Hypothalamus (tissue), 51 donors: ENCODE measurements around the gene RTP1.
"Not testable (repeated sequence)": the region's sequence is repeated elsewhere in the genome, so short reads cannot be mapped to it uniquely, and the experiment has no call there.

Source experiments
- DNase-seq, 51 donors: peaks; one replicate each; lab custom pipeline; 2025; lab: John Stamatoyannopoulos, UW

Gene RTP1, protein sequence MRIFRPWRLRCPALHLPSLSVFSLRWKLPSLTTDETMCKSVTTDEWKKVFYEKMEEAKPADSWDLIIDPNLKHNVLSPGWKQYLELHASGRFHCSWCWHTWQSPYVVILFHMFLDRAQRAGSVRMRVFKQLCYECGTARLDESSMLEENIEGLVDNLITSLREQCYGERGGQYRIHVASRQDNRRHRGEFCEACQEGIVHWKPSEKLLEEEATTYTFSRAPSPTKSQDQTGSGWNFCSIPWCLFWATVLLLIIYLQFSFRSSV

DNA sequence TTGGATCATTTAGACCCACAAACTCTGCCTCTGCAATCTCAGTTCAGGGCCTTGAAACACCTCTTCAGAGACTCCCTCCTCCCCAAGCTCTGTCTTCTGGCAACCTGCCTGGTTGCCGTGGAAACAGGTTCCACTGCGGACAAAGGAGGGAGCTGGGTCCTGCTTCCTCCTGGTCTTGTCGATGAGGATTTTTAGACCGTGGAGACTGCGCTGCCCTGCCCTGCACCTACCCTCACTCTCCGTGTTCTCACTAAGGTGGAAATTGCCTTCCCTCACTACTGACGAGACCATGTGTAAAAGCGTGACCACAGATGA is at the start of gene RTP1:
Gene RTP1 (plus strand): TSS at position 152 of the 315 bp plus-strand sequence. CDS start 30 bp downstream, at position 182.
- DNase-seq, result peak in 24 of 51 donors; percentile 3 to 56 (median 20)

DNA sequence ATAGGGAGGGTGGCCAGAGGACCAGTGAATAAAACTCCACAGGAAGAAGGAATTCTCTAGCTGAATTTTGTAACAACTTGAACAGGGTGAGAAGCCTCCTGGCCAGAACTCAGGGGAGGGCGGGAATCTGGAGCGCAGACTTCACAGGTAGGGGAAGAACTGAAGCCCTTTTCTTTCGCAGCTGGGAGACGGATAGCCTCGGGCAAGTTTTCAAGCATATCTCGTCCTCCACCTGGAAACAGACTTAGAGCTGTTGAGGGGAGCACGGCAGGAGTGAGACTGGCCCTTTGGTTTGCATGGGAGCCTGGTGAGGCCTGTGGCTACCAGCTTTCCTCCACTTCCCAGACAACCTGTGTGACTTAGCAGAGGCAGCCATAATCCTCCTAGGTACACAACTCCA is 47.1 kb upstream of the RTP1 start:
- DNase-seq, result no peak

DNA sequence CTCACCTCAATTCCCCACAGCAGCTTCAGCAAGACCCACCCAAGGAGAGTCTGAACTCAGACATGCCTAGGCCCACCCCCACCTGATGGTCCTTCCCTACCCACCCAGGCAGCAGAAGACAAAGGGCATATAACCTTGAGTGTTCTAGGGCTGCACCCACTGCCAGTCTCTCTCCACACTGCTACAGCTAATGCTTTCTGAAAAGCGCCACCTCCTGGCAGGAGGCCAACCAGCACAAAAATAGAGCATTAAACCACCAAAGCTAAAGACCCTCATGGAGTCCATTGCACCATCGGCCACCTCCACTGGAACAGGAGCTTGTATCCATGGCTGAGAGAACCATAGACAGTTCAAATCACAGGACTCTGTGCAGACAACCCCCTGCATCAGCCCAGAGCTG is 46.7 kb upstream of the RTP1 start:
- peak in 1 of 51 donors; percentile 5 for DNase-seq

DNA sequence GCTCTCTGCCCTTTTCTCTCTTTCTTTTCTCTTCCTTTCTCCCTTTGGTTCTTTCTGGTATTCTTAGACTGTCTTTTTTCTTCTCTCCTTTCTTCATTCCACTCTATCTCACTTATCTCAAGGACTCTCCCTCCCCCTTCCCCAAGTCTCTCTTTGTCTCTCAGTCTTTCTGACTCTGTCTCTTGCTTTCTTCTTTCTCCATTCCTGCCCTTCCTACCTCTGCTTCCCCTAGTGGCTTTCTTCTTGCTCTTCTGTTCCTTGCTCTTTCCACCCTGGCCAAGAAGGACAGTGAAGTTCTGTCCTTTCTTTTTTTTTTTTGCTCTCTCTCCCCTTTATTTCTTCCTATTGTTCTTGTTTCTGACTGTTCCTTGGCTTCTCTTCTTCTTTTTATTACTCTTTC is 35.7 kb upstream of the RTP1 start:
- DNase-seq, result no peak

DNA sequence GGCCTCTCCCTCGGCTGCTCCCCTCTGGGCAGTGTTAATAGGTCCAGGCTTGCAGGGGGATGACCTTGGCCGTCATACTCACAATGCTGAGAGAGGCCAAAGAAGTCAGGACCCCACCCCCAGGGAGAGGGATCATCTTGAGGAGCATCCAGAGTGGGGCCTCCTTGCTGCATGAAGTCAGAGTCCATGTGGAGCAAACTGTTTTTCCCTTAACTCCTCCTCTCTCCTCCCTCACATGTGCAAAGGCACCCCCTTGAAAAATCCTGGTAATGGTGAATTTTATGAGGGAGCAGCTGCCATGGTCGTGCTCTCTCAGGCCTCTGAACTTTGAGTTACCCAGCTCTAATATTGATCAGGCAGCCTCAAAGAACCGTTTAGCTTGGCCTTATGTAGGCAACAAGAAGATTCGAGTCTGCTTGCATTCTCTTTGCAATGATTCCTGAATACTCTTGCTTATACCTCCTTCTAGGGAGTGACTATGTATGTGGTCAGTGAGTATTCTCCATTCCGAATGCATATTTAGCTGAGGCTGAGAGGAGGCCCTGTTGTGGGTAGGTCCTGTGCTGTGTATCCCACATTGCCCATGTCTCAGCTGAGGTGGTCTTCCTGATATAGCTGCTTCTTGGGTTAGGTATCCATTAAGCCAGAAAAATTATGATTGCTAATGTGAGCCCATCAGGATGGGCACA is 34.9 kb upstream of the RTP1 start:
- DNase-seq, result no peak

DNA sequence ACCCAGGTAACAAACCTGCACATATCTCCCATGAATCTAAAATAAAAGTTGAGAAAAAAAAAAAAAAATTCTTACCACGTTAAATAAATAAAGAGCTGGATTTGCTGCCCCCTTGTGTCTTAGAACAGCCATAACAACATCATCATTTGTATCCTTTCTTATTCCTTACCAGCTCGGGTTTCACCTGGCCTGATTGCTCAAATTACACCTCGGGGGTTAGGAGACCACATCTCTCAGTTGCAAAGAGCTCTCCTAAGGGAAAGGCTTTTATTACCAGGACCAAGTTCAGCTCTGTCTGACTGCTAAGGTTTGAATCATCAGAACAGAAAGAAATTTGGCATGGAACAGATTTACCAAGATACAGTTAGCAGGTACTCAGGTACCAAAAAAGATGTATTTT is 32.1 kb upstream of the RTP1 start:
- peak in 4 of 51 donors; percentile 5 to 33 (median 8) for DNase-seq

DNA sequence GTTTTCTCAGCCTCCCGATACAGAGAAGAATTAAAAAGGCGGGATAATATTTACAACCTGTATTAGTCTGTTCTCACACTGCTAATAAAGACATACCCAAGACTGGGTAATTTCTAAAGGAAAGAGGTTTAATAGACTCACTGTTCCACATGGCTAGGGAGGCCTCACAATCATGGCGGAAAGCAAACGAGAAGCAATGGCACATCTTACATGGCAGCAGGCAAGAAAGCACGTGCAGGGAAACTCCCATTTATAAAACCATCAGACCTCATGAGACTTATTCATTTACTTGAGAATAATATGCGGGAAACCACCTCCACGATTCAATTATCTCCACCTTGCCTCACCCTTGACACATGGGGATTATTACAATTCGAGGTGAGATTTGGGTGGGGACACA is 30.5 kb upstream of the RTP1 start:
- no peak for DNase-seq

DNA sequence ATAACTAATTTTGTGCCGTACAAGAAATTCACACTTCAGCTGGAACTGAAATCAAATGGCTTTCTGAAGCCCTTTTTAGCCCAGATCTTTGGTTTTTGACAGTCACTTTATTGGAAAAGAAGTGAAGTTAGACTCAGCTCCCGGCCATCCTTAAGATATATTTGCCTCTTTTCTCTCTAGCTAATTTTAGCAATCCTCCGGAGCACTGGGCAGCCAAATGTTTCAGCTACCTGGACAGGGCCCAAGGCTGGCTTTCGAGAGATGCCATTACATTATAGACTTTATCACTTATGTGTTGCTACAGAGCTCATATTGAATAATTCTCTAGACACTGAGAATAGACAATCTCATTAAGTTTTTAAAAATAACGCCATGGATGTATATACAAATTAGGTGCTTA is 29.5 kb upstream of the RTP1 start:
- DNase-seq, result no peak

DNA sequence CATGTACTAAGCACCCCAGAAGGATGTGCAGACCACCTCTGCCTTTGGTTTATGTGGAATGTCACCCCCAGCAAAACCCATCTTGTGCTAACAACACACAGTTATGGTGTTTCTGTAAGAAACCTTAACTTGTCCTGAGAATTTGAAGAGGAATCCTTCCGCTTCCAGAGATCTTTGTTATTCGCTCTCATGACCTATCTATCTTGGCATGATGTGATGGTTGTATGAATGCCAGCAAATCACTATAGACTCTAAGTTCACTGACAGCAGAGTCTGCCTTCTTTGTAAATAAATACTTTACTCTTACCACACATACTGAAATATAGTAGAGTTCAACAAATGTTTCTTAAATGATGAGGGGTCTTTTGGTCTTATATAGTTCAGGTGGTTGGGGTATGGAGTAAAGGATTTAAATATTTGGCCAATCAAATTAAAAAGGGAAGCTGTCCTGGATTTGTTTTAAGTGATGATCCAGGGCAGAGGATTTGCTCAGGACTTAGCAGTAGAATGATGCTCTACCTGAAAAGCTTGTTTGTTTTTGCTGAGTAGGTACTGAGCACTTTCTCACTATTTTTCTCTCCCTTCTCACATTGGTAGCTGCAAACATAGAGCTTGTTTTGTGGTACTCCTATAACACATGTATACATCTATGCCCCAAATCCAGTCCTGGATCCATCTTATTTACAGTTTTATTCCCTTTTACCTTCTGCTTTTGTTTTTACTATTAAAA is 27.9 kb upstream of the RTP1 start:
- no peak for DNase-seq

DNA sequence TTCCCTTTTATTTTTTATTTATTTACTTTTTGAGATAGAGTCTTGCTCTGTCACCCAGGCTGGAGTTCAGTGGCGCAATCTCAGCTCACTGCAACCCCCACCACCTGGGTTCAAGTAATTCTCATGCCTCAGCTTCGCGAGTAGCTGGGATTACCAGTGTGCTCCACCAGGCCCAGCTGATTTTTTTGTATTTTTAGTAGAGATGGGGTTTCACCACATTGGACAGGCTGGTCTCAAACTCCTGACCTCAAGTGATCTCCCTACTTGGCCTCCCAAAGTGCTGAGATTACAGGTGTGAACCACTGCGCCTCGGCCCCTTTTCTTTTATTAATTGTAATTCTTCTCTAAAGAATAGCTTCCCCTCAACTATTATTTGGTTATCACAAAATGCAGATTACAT is 26.4 kb upstream of the RTP1 start:
- DNase-seq, result not testable (repeated sequence)

DNA sequence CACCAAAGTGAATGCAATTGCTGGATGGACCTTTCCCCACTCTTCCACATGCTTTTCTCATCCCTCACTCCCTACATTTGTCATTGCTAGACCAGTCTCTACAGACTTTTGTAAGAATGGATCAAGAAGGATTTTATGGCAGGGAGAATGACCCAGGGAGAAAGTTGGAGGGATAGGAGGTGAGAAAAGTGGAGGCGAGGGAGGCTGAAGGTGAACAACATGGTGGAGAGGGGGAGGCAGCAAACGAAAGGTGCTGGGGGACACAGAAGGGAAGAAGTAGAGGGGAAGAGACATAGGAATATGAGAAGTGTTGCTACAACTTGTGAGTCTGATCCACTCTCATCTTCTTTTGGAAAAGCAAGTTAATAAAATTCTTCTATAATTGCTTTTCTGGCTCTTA is 24.4 kb upstream of the RTP1 start:
- DNase-seq, result no peak

DNA sequence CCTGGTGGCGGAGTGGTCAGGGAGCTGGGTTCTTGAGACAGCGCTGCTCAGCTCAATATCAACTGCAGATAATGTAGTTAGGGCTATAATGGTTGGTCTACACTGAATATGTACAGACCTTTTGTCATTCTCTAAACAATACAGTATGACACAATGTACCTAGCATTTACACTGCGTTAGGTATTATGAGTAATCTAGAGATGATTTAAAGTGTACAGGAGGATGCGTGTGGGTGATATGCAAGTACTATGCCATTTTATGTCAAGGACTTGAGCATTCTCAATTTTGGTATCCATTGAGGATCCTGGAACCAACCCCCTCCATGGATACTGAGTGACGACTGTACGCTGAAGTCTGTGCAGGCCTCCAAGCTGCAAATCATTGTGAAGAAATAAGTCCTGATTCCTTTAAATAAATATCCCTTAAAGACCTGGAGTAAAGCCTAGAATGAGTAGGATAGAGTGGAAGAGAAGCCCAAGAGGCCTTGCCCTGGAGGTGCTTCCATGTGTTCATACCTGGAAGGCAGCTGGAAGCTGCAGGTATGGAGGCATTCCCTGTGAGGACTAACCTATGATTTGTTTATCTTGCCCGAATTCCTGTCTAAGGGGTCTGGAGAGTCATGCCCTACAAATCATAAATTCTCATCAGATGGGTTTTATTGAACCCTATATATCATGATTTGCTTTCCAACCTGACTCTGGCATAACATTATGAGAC is 15.7 kb upstream of the RTP1 start:
- no peak for DNase-seq

DNA sequence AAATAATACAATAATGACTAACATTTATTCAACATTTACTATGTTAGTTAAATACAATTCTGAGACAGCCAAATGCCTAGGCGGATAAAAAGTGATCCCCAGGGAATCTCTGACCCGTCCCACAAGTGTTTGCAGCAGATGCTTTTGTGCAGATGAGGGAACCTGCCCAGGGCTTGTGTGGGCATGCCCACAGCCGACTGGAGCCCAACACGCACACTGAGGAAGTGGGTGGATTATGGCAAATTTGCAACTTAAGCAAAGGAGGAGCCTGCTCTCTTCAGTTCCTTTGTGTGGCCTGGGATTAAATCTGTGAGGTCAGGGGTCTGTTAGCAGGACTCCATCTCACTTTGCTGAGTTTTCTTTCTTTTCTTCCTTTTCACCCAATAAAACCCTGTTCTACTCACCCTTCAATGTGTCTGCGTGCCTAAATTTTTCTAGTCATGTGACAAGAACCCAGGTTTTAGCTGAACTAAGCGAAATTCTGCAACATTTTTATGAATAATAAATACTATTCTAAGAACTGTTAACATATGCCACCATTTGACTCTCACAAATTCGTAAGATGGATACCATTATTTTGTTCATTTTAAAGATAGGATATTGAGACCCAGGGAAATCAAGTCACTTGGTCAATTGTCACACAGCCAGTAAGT is 13.9 kb upstream of the RTP1 start:
- no peak for DNase-seq

DNA sequence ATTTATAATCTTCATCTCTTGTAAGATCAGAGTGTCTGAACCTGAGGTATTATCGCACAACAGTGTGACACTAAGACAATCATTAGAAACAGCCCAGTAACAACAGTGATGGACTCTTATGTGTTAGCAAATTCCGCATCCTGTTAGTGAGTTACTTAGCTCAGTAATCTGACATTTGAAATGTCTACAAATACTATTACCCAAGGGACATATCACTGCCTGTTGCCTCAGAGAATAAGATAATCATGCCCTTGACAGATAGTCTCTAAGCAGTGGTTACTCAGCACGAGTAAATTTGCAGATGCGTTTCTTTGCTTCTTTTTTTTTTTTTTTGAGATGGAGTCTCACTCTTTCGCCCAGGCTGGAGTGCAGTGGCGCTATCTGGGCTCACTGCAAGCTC is 13.4 kb upstream of the RTP1 start:
- no peak for DNase-seq

DNA sequence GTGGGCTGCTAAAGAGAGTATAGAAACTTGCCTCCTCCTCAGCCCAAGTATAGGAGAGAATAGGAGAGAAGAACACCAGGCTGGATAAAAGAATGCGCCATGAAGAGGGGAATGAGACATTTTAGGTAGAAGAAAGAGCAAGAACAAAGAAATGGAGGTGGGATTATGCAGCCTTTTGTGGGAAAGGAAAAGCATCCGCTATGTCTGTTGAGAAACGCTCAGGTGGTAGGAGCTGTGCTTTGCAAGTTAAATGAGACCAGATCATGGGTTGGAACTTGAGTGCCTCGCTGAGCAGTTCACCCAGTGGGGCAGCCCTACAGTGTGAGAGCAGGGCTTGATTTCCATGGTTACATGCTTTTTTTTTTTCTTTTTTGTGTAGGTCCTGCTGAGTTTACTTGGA is 11.5 kb upstream of the RTP1 start:
- no peak for DNase-seq

DNA sequence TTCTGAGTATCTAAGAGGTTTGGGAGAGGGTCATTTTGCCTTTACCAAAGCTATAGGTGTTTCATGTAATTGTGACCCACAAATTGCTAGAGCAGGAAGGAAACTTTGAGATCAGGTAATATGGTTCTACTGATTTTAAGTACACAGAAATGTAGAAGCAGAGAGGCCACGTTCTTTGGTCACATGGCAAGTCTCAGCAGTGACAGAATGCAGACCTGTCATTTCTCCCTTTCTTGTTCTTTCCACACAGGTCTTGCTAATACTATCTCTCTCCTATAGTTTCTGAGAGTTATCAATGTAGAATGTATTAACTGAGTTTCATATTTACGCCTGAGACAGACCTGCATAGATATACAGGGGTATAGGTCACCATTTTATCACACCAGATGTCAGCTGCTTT is 10.9 kb upstream of the RTP1 start:
- no peak for DNase-seq

DNA sequence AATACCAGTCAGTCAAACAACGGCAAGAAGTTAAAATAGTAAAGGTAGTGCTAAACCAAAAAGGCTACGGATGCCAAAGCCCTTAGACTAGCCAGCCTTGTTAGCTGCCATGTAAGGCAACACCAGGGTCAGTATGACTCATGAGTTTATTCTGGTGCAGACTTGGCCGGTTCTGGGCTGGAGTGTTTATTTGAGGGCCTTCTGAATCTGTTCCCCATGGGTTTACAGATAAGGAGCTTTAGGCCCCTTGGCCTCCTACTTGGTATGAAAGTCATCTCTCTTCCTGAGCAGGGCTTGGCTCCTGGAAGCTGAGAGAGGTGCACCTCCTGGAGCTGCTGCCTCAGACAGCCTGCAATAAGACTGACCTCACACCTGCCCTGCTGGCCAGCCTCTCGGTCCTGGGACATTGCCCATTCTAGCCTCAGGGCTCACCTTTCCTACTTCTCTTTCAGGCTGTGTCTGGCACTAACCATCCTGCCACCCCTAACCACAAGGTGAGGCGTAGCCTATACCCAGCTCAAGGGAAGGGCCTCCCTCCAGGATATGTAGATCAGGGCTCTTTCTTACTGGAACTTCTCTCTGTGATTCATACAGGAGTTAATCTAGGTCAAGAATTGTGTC is 10.4 kb upstream of the RTP1 start:
- no peak for DNase-seq

DNA sequence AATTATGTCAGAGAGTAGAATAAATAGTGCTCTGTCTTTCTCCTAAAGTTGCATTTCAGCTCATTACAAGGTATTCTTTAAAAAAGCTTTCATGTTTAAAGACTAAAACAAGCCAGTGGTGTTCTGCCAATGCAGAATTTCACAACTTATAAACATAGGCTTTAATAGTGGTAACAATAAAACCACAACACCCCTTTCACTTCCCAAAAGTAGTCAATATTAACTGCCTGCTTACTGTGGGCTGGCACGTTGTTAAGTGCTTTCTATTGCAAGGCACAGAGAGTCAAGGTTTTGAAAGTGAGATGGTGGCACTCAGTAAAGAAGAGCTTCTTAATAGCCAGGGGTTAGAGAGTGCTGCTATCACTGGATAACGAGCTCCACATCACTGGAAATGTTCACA is 8.4 kb upstream of the RTP1 start:
- DNase-seq, result no peak

DNA sequence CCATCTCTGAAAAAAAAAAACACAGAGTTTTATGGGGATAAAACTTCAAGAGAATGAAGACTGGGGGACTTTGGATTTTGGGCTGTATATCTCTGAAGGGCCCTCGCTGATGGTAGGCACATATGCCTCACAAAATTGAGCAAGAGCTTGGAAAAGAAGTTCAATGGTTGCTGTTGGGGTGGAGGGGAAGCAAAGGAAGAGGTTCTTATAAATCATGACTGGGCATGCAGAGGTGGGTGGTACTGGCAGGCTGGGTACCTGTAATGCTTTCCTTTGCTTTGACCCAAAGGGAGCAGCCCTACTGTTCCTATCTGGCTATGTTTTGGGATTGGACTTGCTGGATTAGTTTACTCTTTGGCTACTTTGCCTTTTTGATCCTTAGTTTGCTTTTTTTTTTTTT is 6.0 kb upstream of the RTP1 start:
- no peak for DNase-seq

DNA sequence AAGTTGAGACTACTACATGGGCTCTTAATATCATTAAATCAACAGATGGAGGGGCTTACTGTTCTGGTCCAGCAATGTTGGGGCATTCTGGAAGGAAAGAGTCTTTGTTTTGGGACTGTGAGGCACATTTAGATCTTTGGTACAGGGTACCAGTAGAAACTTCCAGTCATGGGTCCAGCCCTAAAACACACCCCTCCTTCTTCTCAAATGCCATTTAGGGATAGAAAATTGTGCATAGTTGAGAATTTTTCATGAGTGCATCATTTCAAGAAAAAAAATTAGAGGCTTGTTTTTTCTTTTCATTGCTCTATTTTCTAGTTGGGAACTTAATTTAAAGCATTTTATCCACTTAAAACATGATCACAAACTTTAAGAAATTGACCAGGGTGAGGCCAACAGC is 4.1 kb upstream of the RTP1 start:
- no peak for DNase-seq
